PC-9 (cell line): ENCODE data around the gene EMSY. TPM values are rescaled to one million over a fixed set of nuclear protein-coding genes. Genes with fewer than 3 reads are reported as not detected.
"Not testable (repeated sequence)": the region's sequence is repeated elsewhere in the genome, so short reads cannot be mapped to it uniquely, and the experiment has no call there.

Experiments
- BruUV-seq: library from RNA; stranded (reverse); fragments of 400-500 nt; replicated peaks from 2 replicates; lab custom pipeline; 2021; lab: Mats Ljungman, UMichigan
- CTCF ChIA-PET: fragments of 300-600 bp; sonication (Branson Sonifier 250); formaldehyde crosslinking; loops from one replicate; lab custom pipeline; 2022; ENCODE audit warnings: antibody characterized with exemption; lab: Charles Lee
- POLR2A ChIA-PET: fragments of 300-600 bp; sonication (Branson Sonifier 250); formaldehyde crosslinking; loops from one replicate; lab custom pipeline; 2022; ENCODE audit warnings: antibody characterized with exemption; ENCODE audit not compliant: unreplicated experiment; lab: Charles Lee
- DNase-seq, 2 experiments: peaks; one replicate each; pipeline versions ENCODE4 v3.0.0 to v3.0.0-alpha.2; 2015 to 2022; ENCODE audit warnings: mixed read lengths in 1 of 2
- H2AFZ ChIP-seq: fragments of 200-600 bp; sonication (generic); 2 replicates; pipeline ENCODE4 v1.8.1; 2017; ENCODE audit warnings: antibody characterized with exemption
- H3F3A ChIP-seq: fragments of 200-600 bp; sonication (generic); 2 replicates; pipeline ENCODE4 v1.8.1; 2017; ENCODE audit warnings: antibody characterized with exemption, mild to moderate bottlenecking, low read depth; ENCODE audit not compliant: insufficient read depth
- H3K27ac ChIP-seq: fragments of 200-600 bp; sonication (generic); 2 replicates; pipeline ENCODE4 v1.6.1; 2016; ENCODE audit warnings: mixed run types
- H3K27me3 ChIP-seq: fragments of 200-600 bp; sonication (generic); 2 replicates; pipeline ENCODE4 v1.6.1; 2016; ENCODE audit warnings: low read depth, mixed run types; ENCODE audit not compliant: insufficient read depth
- H3K36me3 ChIP-seq: fragments of 200-600 bp; sonication (generic); 2 replicates; pipeline ENCODE4 v1.6.1; 2016; ENCODE audit warnings: low read depth, mixed run types
- H3K4me1 ChIP-seq: fragments of 200-600 bp; sonication (generic); replicated peaks from 2 replicates; pipeline ENCODE4 v1.6.1; 2016; ENCODE audit warnings: mixed run types; ENCODE audit not compliant: insufficient read depth
- H3K4me2 ChIP-seq: fragments of 200-600 bp; sonication (generic); 2 replicates; pipeline ENCODE4 v1.6.1; 2017; ENCODE audit warnings: mixed run types
- H3K4me3 ChIP-seq: fragments of 200-600 bp; sonication (generic); 2 replicates; pipeline ENCODE4 v1.6.1; 2016; ENCODE audit warnings: mixed run types
- H3K79me2 ChIP-seq: fragments of 200-600 bp; sonication (generic); 2 replicates; pipeline ENCODE4 v1.6.1; 2017; ENCODE audit warnings: low read depth, mixed run types
- H3K9me2 ChIP-seq: fragments of 200-600 bp; sonication (generic); 2 replicates; pipeline ENCODE4 v1.8.1; 2017; ENCODE audit warnings: mild to moderate bottlenecking; ENCODE audit not compliant: insufficient read depth
- H3K9me3 ChIP-seq: fragments of 200-600 bp; sonication (generic); 2 replicates; pipeline ENCODE4 v1.8.1; 2016; ENCODE audit warnings: low read depth; ENCODE audit not compliant: insufficient read depth
- H4K20me1 ChIP-seq: fragments of 200-600 bp; sonication (generic); 2 replicates; pipeline ENCODE4 v1.8.1; 2017; ENCODE audit not compliant: insufficient read depth
- EZH2 ChIP-seq: fragments of 200-600 bp; sonication (generic); IDR thresholded peaks from 2 replicates; pipeline ENCODE4 v1.8.0; 2017; ENCODE audit warnings: antibody characterized with exemption, low read depth
- intact Hi-C: fragments of 100-400 bp; cut with micrococcal nuclease; formaldehyde crosslinking; loops from one replicate; pipeline ENCODE4 v1.10.0; 2022; ENCODE audit not compliant: unreplicated experiment
- total RNA-seq: library from RNA; stranded (reverse); gene quantifications from 2 replicates; pipeline ENCODE4 v1.2.3, GENCODE V29; 2021
- TF ChIP-seq, protein P1 (sequence below): fragments of 200-600 bp; sonication (generic); conservative IDR thresholded peaks from 2 replicates; pipeline ENCODE4 v1.6.1; 2017; ENCODE audit warnings: mixed run types, antibody characterized with exemption, mild to moderate bottlenecking, moderate library complexity

EMSY gene
- total RNA-seq, 1 experiment from 2014 or later = 37.4 TPM

- Histone ChIP-seq H3K4me3 (no peak overlapping the region), H3K27me3 (no peaks in the 10 kb centered on the region), H2AFZ (no peak overlapping the region), H3K9me3 (no peaks in the 10 kb centered on the region), H3K9me2 (no peaks in the 10 kb centered on the region), H3F3A (no peaks in the 10 kb centered on the region), H3K4me1 (no peaks in the 10 kb centered on the region), H3K4me2 (no peak overlapping the region), H3K79me2 (no peaks in the 10 kb centered on the region), H4K20me1 (no peaks in the 10 kb centered on the region), H3K27ac (no peak overlapping the region), H3K36me3 (no peaks in the 10 kb centered on the region)
- CTCF ChIA-PET = no interaction called here
- POLR2A ChIA-PET = no interaction called here
- intact Hi-C loops = no loop called here
- TF ChIP-seq EZH2 = no peak
- TF ChIP-seq, protein P1, sequence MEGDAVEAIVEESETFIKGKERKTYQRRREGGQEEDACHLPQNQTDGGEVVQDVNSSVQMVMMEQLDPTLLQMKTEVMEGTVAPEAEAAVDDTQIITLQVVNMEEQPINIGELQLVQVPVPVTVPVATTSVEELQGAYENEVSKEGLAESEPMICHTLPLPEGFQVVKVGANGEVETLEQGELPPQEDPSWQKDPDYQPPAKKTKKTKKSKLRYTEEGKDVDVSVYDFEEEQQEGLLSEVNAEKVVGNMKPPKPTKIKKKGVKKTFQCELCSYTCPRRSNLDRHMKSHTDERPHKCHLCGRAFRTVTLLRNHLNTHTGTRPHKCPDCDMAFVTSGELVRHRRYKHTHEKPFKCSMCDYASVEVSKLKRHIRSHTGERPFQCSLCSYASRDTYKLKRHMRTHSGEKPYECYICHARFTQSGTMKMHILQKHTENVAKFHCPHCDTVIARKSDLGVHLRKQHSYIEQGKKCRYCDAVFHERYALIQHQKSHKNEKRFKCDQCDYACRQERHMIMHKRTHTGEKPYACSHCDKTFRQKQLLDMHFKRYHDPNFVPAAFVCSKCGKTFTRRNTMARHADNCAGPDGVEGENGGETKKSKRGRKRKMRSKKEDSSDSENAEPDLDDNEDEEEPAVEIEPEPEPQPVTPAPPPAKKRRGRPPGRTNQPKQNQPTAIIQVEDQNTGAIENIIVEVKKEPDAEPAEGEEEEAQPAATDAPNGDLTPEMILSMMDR = no peak
- DNase-seq = no peak
- BruUV-seq = no TSS peak
Measured at GRCh38 chr11:76397383-76397782, 47.4 kb upstream of the EMSY start.

GRCh38 chr11:76400967-76401366 is 43.9 kb upstream of the EMSY start:
- H3K27me3 ChIP-seq = no peaks in the 10 kb centered on the region
- no peaks in the 10 kb centered on the region for H3K36me3 ChIP-seq
- H3K4me2 ChIP-seq = no peak overlapping the region
- H3K4me1 ChIP-seq = no peaks in the 10 kb centered on the region
- no peak for DNase-seq
- no peaks in the 10 kb centered on the region for H3K9me2 ChIP-seq
- H3K9me3 ChIP-seq = no peaks in the 10 kb centered on the region
- no peaks in the 10 kb centered on the region for H3F3A ChIP-seq
- H4K20me1 ChIP-seq = no peaks in the 10 kb centered on the region
- H3K4me3 ChIP-seq = no peak overlapping the region
- no TSS peak for BruUV-seq
- no peak overlapping the region for H2AFZ ChIP-seq
- POLR2A ChIA-PET = no interaction called here
- intact Hi-C loops = no loop called here
- H3K27ac ChIP-seq = no peak overlapping the region
- no peak for TF ChIP-seq EZH2
- TF ChIP-seq, protein P1 = no peak
- no peaks in the 10 kb centered on the region for H3K79me2 ChIP-seq
- CTCF ChIA-PET = interaction anchor here (0.7 kb wide), 1 partner anchor 678 kb away, joined by 3 read pairs; no protein-coding TSS in a partner anchor

DNA sequence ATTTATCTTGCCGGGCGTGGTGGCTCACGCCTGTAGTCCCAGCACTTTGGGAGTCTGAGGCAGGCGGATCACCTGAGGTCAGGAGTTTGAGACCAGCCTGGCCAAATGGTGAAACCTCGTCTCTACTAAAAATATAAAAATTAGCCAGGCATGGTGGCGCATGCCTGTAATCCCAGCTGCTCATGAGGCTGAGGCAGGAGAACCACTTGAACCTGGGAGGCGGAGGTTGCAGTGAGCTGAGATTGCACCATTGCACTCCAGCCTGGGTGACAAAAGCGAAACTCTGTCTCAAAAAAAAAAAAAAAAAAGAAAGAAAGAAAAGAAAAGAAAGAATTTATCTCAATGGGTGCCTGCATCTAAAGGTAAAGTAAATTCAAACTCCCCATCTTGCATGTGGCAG is 43.3 kb upstream of the EMSY start:
- H3K36me3 ChIP-seq, H3K27ac ChIP-seq, H3K27me3 ChIP-seq, intact Hi-C loops, H3K4me1 ChIP-seq, H4K20me1 ChIP-seq, H3K4me3 ChIP-seq, DNase-seq, H3K4me2 ChIP-seq, H2AFZ ChIP-seq, H3K9me3 ChIP-seq, BruUV-seq, H3K79me2 ChIP-seq, H3K9me2 ChIP-seq, H3F3A ChIP-seq: not testable (repeated sequence)
- ChIA-PET CTCF (interaction anchor here (0.7 kb wide), 1 partner anchor 678 kb away, joined by 3 read pairs; no protein-coding TSS in a partner anchor), POLR2A (interaction anchor here (0.8 kb wide), 1 partner anchor 11 kb away, joined by 7 read pairs; no protein-coding TSS in a partner anchor)

DNA sequence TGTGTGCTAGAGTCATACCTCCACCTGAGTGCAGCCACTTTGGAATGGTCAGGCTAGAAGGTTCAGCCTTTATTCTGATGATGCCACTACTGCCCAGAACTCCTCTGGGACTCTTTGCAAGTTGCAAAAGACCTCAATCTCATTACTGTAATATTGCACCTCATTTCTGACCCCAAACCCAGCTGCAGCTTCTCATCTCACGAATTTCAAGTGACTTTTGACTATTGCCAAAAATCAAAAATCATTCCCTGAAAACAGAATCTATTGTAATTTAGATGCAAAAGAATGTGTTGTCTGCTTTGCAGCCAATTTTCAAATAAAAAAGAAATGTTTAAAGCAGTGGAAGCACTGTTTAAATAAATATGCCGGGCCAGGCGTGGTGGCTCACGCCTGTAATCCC is 38.5 kb upstream of the EMSY start:
- no peak for DNase-seq
- H3F3A ChIP-seq = no peaks in the 10 kb centered on the region
- H3K4me3 ChIP-seq = no peak overlapping the region
- H3K9me3 ChIP-seq = no peaks in the 10 kb centered on the region
- H2AFZ ChIP-seq = no peak overlapping the region
- H3K4me2 ChIP-seq = no peak overlapping the region
- H3K27me3 ChIP-seq = no peaks in the 10 kb centered on the region
- POLR2A ChIA-PET = no interaction called here
- H3K36me3 ChIP-seq = no peaks in the 10 kb centered on the region
- H3K4me1 ChIP-seq = no peaks in the 10 kb centered on the region
- H3K9me2 ChIP-seq = no peaks in the 10 kb centered on the region
- H3K79me2 ChIP-seq = no peaks in the 10 kb centered on the region
- CTCF ChIA-PET = no interaction called here
- TF ChIP-seq, protein P1 = no peak
- no peak for TF ChIP-seq EZH2
- H4K20me1 ChIP-seq = no peaks in the 10 kb centered on the region
- H3K27ac ChIP-seq = no peak overlapping the region
- intact Hi-C loops = no loop called here
- no TSS peak for BruUV-seq
